Esophagus muscularis mucosa (tissue), 4 donors: ENCODE results near the gene SLC20A1.

Source experiments
- CTCF ChIP-seq, 3 experiments: fragments of 200-600 bp in 2 of 3; fragments of 450-650 bp in 1 of 3; sonication (generic) in 2 of 3; IDR thresholded peaks; one replicate each; pipeline ENCODE4 v1.5.1; 2017 to 2019; ENCODE audit warnings: antibody characterized with exemption in 3 of 3, mild to moderate bottlenecking in 2 of 3, moderate library complexity in 1 of 3
- EP300 ChIP-seq: sonication (generic); formaldehyde crosslinking; IDR thresholded peaks from one replicate; pipeline ENCODE4 v1.6.1; 2017; ENCODE audit warnings: antibody characterized with exemption
- POLR2A ChIP-seq: fragments of 450-650 bp; IDR thresholded peaks from one replicate; pipeline ENCODE4 v1.6.1; 2017; ENCODE audit warnings: antibody characterized with exemption, moderate library complexity, mild to moderate bottlenecking, low read depth

DNA sequence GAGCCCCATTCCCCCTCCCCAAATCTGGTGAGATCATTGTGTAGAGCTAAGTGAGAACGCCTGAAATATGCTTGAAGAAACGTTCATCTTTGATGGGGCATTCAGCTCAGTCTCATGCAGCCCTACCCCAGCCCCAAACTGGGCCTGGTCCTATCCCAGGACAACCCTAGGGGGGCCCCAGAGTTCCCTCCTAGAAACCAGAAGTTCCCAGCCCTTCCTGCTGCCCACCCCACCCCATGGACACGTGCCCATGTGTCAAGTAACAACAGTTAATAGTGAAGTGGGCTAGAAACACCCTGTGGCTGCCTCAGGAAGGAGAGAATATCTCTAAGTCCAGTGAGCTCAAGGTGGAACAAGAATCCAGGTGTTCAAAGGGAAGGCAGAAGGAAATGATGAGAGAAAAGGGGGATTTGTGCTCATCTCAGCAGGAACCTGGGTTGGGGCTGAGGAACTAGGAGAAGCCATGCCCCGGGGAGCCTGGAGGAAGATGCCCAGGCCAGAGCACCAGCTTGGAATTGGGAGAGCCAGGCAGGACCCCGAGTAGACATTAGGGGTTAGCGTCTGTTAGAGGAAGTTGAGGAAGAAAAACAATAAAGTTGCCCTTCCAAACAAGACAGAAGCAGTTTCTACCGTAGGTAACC, 20.1 kb upstream of the SLC20A1 start:
- TF ChIP-seq CTCF (IDR thresholded peaks at IDR 0.05) (no peak), POLR2A (no peak), EP300 (no peak)
